NCI-H2029 treated with DMSO at 0.1 percent for 48 hours (cell line): ENCODE data around the gene DOCK1.

Experiments used
- DNase-seq: peaks from one replicate; lab custom pipeline; 2025; lab: John Stamatoyannopoulos, UW

The DOCK1 gene

DNA sequence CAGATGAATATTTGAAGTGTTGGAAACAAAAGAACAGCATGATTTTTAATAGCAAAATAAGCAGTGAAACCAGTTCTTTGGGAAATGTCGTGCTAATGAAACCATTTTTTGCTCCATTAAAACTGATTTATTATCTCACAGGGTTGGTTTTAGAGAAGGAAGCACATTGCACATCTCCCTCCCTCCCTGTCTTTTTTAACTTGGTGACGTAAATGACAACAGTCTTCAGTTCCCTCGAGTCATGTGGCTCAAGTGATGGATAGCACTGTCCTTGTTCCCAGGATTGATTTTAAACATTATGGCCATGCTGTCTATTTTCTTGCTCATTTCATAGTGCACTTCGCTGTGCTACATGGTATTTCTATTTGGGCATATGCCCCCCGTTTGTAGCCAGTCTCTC lies 105.9 kb downstream of the DOCK1 start:
- no peak for DNase-seq

DNA sequence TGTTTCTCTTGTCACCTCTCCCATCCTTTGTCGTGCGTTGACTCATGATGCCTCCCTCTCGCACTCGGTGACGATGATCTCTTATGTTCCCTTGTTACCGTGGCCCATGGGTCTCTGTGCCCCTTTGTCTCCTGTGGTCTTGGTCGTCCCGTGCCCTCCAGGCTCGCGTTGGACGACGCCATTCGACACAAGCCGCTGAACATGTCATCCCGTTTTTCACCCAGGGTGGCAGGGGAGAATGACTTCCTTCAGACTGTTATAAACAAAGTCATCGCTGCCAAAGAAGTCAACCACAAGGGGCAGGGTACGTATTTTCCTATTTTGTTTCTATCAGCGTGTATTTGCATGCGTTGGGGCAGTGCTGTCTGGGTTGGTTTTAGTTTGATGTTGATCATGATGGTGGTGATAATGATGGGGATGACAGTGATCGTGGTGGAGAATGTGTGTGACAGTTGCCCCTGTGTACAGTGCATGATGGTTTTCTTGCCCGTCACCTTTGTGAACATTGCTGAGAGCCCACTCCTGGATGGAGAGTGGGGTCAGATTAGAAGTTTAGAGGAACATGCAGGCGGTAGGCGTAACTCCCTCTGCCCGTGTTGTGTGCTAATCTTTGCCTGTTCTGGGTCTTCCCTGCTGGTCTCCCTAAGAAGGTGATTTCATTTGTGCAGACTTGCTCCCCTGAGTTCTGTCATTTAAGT lies 107.0 kb downstream of the DOCK1 start:
- DNase-seq, result no peak

DNA sequence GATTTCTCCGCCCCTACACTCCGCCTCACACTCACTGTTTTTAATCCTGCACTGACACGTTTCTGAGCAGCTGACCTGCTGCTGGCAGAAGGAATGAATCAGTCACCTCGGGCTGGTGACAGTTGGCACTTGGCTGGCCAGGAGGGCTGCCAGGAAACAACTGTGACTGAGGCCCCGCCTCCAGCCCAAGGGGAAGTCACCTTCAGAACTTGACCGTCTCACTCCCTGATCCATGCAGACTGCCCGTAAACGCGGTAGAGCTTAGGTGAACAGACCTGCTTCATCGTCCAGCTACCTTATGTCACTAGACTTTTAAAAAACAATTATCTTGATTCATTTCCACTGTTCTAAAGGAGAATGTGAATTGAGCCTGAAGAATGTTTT lies 107.5 kb downstream of the DOCK1 start:
- DNase-seq, result peak; percentile 23

DNA sequence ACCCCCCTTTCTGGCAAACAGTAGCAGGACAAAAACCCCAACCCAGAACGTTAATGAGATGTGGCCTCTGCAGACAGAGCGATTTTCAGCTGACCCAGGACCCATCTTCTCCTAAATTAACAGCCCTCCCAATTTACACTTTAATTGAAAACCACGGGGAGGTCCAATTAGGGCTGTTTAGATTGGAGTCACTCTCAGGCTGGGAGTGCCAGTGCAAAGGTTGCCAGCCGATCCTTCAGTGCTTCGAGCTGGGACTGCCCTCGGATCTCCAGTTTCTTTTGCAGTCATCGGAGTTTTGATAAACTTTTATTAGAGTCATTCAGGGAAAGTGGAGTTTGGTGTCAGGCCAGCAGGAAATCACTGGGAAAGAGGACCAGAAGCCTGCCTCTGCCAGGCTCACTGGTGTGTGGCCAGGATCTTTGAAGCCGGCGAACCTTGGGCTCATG lies 108.0 kb downstream of the DOCK1 start:
- no peak for DNase-seq

DNA sequence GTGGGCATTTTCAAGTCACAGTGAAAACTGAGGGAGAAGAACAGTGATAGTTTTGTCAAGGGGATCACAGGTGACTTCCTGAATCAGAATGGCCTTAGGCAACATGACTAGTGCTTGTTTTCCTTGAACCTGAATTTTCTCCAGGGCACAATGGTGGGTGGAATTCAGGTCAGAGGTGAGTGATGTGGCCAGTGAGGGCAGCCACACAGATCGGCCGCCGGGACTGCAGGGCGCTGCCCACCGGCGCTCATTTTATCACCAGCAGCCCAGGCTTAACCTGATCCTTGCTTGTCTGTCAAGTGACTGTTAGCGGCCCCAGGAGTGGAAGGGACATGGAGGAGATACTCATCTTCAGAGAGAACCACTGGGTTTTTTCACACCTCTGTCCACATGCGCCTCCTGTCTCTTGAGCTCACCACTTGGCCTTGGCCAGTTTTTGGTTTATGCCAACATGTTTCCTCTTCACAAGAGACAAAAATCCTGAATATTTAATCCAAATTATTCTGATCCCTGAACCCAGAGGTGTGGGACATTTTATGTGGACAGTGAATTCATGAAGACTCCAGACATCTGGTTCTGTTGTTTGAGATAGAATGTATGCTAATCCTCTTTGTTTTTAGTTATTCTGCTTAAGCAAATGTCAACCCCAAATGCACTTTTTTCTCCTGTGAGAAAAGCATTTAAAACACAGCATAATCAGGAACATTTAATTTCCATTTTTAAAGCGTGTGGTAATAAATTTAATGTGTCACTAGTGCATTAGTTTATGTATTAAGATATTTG lies 108.7 kb downstream of the DOCK1 start:
- DNase-seq, result no peak

DNA sequence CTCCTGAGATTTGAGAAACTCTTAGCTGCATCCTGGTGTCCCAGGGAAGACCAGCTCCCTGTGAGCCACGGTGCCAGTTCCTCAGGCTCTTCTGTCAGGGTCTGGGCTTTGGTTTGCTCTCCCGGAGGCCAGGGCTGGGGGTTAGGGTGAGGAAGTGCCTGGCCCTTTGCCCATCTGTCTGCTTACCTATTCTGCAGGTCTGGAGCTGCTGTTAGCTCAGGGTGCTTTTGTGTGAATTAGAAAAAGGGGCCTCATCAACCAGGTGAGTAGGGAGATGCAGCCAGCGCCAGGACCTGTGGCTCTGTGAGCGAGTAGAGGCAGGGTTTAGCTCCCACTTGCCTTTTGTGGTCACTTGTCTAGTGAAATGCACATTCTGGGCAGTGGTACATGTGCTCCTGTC lies 109.4 kb downstream of the DOCK1 start:
- DNase-seq, result no peak

DNA sequence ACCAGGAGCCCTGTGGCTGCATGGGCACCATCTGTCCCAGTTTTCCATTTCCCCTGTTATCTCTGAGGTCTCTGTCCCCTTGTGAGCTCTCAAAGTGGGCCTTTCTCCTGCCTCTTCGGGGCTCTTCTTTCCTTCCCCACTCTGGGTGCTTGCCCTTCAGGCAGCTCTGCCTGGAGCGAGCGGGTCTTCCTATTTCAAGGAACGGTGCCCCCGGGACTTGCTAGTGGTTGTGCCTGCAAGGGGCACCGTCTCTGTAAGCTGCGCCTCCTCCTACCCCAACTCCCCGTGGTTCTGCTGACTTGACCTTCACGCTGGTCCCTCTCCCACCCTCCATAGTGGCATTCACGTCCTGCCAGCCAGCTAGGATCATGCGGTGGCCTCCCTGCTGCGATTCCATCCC lies 110.1 kb downstream of the DOCK1 start:
- DNase-seq, result no peak

DNA sequence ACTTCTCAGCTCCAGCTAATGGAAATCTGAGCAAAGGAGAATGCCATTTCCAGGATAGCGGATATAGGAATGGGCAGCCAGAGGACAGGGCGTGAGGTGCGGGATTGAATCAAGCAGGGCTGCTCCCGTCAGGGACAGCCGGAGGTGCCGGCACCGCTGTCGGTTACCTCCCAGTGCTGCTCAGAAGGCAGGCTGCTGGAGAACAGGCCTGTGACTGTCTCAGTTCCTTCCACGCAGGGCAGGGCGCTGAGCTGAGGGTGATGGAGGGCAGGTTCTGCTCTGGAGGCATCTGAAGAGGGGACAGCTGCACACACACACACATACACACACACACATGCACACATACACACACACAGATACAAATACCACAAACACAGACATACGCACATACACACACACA lies 111.1 kb downstream of the DOCK1 start:
- DNase-seq, result no peak

DNA sequence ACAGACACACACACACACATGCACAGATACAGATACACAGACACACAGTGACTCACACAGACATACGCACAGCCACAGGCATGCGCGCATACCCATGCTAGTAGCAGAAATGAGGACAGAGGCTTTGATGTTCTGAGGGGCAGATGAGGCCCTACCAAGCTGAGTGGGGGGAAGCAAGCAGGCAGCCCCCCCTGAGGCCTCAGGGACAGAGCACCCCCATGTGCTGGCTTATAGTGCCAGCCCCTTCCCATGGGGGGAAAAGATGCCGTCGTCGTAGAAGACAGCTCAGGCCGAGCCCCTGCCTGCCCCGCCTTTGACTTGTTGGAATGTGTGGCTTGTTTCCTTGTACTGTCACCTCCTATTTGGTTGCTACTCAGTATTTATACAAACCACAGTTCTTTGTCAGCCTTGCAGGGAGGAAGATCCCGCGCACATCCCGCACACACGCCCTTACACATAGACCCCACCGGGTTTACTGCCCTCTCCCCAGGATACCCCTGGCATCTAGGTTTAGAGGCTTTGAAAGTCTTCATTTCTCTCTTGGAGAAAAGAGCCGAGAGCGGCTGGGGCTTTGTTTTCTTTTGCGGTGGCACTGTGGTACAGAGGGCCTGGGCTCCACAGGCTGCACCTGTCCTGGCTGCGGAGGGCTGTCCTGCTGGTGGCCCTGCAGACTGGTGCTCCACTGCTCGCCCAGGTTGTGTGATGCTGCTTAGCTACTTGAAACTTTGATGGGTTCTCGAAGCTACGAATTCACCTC lies 112.5 kb downstream of the DOCK1 start:
- DNase-seq, result no peak

DNA sequence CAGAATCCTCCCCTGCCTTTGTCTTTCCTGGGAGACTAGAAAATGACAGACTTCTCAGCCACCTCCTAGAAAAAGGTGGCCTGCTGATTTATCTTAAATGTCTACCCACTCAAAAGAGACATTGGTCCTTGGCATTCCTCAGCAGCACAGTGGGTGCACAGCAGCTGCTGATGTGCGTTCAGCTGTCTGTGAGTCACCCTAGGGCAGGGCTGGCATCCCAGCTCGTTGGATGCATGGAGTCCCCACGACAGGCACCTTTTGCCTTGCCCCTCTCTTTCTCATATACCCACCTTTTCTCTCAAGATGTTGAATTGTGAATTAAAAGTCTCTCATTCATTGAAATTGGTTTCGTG lies 113.0 kb downstream of the DOCK1 start:
- DNase-seq, result no peak

DNA sequence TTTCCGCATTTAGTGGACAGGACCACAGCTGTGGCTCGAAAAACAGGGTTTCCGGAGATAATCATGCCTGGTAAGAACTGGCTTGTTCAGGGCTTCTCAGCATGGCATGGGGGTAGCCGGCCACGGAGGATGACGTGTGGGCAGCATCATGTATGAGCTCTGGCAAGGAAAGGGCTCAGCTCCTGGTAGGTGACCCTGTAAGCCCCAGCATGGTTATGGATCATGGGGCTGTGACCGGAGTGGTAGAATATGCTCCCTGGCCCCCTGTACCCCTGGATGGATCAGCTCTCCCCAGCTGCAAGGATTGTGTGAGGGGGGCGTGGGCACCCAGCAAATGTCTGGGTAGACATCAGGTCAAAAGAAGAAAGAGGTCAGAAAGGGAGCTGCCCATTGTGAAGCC lies 113.5 kb downstream of the DOCK1 start:
- DNase-seq, result no peak

DNA sequence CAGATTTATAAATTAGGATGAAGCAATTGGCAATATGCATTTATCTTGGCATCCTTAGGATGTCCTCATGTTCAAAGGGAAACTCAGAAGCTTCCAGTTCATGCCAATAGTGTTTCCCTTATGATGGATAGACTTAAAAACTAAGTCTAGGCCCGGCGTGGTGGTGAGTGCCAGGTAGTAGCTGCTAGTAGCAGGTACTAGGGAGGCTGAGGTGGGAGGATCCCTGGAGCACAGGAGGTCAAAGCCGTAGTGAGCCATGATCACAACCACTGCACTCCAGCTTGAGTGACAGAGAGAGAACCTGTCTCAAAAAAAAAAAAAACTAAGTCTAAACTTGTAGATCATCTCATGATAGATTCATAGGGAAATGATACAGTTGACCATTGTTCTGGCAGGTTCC lies 115.0 kb downstream of the DOCK1 start:
- DNase-seq, result no peak

DNA sequence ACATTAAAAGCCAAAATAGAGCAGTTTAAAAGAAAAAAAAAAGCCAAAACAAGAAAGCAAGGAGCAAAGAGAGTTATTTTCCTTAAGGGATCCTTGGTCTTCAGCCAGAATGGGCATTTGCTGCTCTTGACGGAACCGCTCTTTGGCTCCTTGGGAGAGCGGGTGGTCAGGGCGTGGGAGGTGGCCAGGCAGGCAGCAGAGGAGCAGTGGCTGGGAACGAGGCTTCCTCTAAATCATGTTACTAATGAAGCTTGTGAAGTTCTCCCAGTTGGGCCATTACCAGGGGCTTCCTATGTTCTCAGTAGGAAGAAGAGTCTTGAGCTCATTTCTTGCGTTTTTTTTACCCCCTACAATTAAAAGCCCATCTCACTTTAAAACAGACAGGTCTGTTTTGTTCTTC lies 116.6 kb downstream of the DOCK1 start:
- DNase-seq, result no peak

DNA sequence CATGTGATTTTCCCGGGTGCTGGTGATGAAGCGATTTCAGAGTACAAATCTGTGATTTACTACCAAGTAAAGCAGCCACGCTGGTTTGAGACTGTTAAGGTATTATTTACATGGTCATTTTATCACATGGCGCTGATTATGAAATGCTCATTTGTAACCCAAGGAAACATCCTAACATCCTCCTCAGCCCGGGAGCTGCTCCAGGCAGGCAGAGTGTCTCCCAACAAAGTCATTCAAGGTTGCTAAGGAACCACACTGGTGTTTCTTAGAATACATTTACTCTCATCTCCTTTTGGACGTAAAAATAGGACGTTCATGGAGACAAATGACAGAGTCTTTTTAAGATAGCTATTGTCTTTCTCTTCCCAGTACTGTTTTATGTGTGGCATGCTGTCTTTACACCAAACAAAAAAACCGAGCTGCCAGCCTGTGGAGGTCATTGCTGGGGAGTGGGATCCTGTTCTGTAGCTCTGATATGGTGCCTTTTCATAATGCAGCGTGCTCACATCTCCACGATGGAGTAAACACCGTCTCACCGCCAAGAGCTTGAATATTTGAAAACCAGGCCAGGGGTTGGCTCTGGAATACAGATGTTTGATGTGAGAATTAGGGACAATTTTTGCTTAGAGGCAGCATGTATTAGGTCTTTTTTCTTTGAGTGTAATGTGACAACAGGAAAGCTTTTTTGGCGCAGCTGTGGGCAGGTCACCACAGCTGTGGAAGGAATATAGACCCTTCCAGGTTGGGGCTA lies 119.6 kb downstream of the DOCK1 start:
- DNase-seq, result no peak

DNA sequence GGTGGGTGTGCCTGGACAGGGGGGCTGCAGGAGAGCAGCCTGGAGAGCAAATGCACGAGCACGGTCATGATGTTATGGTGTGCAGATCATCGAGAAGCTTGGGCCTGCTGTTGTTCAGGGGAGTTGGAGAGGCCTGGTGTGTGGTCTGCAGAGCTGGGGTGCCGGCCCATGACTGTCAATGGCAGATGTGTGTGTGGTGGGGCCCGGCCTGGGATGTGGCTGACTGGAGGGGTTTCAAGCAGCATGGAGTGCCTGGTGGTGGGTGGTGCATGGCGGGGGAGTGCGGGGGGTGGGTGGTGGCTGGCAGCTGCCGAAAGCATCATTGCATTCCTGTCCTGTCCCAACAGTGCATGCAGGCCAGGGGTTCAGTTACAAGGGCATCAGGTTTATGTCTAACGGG lies 122.6 kb downstream of the DOCK1 start:
- no peak for DNase-seq

DNA sequence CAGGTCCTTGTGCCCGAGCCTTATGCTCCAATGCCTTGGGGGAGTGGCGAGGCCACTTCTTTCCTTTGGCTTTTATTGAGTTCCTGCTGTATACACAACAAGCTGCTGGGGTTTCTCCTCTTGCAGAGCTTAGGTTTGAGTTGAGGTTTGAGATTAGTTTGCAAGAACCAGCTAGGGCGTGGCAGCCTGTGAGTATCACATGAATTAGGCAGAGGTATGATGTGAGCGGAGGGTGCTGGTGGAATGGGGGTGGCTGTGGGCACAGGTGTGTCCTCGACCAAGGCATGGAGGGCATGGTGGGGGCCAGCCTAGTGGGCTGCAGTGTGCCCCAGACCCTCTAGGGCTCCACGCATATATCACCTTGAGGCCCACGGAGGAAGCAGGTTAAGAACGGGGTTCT lies 123.3 kb downstream of the DOCK1 start:
- DNase-seq, result no peak

DNA sequence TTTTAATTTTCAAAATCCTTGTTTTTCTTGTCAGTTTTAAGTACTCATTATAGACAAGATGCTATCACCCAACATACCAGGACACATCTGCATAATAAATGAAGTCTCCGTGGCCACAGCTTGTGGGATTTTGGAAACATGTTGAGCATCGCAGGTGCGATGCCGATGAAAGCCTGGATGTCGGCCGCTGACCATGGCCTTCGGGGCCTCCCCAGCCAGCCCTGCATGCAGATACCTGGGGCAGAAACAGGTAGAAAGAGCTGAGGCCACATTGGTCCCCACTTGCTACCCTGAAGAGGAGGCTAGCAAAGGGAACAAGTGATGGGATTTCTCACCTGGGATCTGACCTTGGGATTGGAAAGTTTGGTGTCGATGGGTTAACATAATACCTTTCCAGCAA lies 123.8 kb downstream of the DOCK1 start:
- DNase-seq, result no peak

DNA sequence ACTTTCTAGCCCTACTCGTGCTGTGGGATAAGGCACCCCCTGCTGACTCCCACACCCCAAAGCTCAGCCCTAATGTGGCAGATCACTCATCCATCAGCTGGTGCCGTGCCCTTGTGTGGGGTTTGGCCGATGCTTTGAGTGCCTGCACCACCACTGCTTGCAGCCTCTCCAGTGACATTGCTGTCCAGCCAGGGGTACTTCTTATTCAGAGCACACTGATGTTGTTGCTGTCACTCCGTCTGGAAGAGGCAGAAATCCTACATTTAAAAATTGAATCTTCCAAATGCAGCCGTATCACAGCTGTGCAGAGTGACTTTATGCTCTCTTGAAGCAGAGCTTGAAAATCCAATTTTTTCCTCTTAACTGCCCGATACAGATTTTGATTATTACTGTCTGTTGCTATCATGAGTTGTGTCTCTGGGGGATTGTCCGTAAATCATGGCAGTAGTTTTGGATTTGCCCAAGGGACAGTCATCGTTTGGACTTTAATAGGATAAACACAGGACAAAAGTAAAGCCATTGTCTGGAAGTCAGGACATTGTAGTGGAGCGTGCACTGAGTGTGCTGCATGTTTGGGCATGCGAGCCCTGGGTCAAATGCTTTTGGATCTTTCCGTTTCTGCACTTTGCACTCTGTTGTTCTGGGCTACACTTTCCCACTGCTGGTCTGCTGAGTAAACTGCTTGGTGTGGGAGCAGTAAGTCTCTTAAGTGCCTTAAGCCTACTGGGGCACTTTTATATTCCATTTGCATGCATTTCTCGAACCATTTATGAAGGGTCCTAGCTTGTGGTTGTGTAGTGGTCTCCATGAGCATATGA lies 128.2 kb downstream of the DOCK1 start:
- DNase-seq, result no peak

DNA sequence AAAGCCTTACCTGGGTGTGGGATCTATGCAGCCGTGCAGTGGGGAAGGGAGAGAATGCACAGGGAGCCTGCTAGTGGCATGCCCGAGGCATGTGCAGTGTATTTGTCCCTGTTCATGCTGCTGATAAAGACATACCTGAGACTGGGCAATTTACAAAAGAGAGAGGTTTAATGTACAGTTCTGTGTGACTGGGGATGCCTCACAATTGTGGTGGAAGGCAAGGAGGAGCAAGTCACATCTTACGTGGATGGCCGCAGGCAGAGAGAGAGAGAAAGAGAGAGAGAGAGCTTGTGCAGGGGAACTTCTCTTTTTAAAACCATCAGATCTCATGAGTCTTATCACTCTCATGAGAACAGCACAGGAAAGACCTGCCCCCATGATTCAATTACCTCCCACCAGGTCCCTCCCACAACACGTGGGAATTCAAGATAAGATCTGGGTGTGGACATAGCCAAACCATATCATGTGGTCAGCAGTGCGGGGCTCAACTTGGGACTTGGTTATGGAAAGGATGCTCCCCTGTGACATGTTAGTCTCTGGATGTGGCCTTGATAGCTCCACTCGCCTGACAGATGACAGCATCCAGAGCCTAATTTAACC lies 128.9 kb downstream of the DOCK1 start:
- no peak for DNase-seq

DNA sequence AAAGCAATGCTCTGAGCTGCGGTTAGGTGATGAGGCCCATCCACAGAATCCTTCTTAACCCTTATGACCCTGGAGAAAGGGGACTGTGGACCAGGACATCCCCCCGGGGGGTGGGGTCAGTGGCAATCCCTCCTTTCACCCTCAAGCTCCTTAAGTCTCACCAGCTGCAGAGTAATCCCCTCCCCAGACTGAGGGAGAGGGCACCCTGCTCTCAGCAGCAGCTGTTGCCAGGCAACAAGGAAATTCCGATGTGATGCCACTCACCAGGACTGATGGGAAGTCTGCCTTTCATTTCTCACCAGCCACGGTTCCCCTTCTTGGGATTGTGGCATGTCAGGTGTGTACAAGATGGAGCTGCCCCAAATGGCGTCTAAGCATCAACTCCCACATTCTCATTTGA lies 129.6 kb downstream of the DOCK1 start:
- no peak for DNase-seq

DNA sequence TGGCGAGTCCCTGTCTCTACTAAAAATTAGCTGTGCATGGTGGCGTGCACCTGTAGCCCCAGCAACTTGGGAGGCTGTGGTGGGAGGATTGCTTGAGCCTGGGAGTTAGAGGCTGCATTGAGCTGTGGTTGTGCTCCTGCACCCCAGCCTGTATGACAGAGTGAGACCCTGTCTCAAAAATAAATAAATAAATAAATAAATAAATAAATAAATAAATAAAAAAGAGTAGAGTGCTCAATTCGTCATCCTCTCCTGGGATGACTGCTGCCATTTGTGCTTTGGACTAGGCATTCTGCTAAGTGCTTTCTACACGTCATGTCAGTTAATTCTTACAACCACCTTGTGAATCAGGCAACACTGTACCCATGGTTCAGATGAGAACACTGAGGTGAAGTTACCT lies 130.6 kb downstream of the DOCK1 start:
- no peak for DNase-seq
